ENCODE measurements around the gene PCDH15.

GRCh38 chr10:54833029-54833428, 32.0 kb upstream of the PCDH15 start:
- TF ChIP-seq EZH2 (IDR thresholded peaks at IDR 0.05; ENCODE audit: borderline replicate concordance, low read depth, low read length, severe bottlenecking) (no peak), CTCF (IDR thresholded peaks at IDR 0.05; ENCODE audit: borderline replicate concordance, extremely low read depth, low read length, poor library complexity, severe bottlenecking) (no peak)

Measured in DND-41 (cell line).